Measurements from ENCODE around the gene TMEM178B. TPM values are rescaled to one million over a fixed set of nuclear protein-coding genes. Genes with fewer than 3 reads are reported as not detected.

Gene TMEM178B
- total RNA-seq, 2 donors from 2014 or later, result 0.92 to 0.95 TPM

DNA sequence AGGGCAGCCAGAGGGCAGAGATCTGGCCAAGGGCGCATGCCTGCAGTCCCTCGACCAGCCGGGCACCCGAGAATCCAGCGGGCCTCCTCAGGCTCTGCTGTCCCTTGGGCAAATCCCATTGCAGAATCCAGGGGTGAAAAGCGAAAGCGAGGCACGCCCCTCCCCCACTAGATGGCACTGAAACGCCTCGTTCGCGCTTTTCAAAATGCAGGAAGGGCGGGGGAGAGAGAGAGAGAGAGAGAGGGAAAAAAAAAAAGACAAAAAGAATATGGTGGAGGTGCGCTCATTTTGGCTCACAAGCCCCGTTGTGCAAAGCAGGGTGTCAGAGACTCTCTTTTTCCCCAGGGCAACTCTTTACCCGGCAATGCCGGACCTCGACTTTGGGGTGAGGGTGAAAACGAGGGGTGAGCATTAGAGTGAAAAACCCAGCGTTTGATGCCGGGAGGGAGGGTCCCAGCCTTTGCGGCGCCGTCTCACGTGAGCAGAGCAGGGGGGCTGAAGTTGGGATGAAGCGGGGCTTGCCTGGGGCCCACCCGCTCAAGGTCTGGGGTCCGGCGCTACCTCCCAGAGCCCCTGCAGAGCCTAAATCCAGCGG is 2.5 kb upstream of the TMEM178B start:
- no peak for ATAC-seq (ENCODE audit: insufficient number of reproducible peaks, low FRiP score, low read depth)

DNA sequence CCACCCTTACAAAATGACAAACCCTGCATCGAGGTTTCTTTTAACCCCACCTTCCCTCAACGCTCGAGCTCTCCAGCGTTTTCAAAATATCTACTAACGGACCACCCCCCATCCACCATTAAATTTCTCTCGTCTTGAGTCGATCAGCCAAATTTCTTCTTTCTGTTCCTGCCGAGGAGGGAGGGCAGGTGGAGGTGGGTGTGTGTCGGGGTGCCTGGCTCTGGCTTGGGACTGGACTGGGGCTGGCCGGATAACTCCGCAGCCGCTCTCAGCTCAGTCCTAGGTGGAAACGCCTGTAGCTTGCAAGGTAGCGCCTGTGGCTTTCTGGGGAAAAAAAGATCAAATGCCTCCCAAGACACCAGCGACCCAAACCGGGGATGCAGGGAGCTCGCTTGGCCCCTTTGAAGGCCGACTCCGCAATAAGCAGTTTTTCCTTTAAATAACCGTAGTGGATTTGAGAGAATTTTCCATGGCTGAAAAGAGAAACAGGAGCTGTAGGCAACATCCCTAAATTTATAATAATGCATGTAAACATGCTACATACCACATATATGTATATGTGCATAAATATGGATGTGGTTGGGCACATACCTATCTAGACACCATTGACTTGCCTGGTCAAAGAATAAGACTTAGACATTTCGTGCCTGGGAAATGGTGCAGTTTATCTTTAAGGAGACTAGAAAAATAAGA is 1.9 kb upstream of the TMEM178B start:
- Histone ChIP-seq H3K27me3 (replicated peaks; ENCODE audit: insufficient read depth) (peaks cover 5% of the 10 kb centered on the region), H3K4me1 (ENCODE audit: control insufficient read depth in 1 of 2, low read depth in 2 of 2) (peaks cover 9 to 36% of the 10 kb centered on the region in 2 donors), H3K4me3 (peak overlapping the region; percentile 67), H3K9me3 (no peaks in the 10 kb centered on the region), H3K27ac (no peak overlapping the region), H3K36me3 (no peaks in the 10 kb centered on the region)
- no peak for ATAC-seq (ENCODE audit: insufficient number of reproducible peaks, low FRiP score, low read depth)
- no peak for DNase-seq (ENCODE audit: low spot score)
- TF ChIP-seq, protein P1, sequence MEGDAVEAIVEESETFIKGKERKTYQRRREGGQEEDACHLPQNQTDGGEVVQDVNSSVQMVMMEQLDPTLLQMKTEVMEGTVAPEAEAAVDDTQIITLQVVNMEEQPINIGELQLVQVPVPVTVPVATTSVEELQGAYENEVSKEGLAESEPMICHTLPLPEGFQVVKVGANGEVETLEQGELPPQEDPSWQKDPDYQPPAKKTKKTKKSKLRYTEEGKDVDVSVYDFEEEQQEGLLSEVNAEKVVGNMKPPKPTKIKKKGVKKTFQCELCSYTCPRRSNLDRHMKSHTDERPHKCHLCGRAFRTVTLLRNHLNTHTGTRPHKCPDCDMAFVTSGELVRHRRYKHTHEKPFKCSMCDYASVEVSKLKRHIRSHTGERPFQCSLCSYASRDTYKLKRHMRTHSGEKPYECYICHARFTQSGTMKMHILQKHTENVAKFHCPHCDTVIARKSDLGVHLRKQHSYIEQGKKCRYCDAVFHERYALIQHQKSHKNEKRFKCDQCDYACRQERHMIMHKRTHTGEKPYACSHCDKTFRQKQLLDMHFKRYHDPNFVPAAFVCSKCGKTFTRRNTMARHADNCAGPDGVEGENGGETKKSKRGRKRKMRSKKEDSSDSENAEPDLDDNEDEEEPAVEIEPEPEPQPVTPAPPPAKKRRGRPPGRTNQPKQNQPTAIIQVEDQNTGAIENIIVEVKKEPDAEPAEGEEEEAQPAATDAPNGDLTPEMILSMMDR (IDR thresholded peaks at IDR 0.05), result no peak

More for the DNA sequence above, 2.5 kb upstream of the TMEM178B start:
- H3K36me3 ChIP-seq, result no peaks in the 10 kb centered on the region
- H3K4me1 ChIP-seq (ENCODE audit: control insufficient read depth in 1 of 2, low read depth in 2 of 2), result peaks cover 9 to 36% of the 10 kb centered on the region in 2 donors
- DNase-seq (ENCODE audit: low spot score), result no peak
- TF ChIP-seq, protein P1 (IDR thresholded peaks at IDR 0.05), result no peak
- H3K27me3 ChIP-seq (replicated peaks; ENCODE audit: insufficient read depth), result peaks cover 5% of the 10 kb centered on the region
- H3K9me3 ChIP-seq, result no peaks in the 10 kb centered on the region
- H3K27ac ChIP-seq, result no peak overlapping the region
- peak overlapping the region; percentile 67 for H3K4me3 ChIP-seq

GRCh38 chr7:141072548-141073172 is 1.2 kb upstream of the TMEM178B start:
- Histone ChIP-seq H3K4me1 (ENCODE audit: control insufficient read depth in 1 of 2, low read depth in 2 of 2) (peaks cover 9 to 36% of the 10 kb centered on the region in 2 donors), H3K27ac (no peak overlapping the region), H3K4me3 (peak overlapping the region; percentile 67), H3K36me3 (no peaks in the 10 kb centered on the region), H3K27me3 (replicated peaks; ENCODE audit: insufficient read depth) (peaks cover 5% of the 10 kb centered on the region), H3K9me3 (no peaks in the 10 kb centered on the region)
- TF ChIP-seq, protein P1 (IDR thresholded peaks at IDR 0.05), result no peak
- ATAC-seq (ENCODE audit: insufficient number of reproducible peaks, low FRiP score, low read depth), result no peak
- no peak for DNase-seq (ENCODE audit: low spot score)

- no peaks in the 10 kb centered on the region for H3K36me3 ChIP-seq
- H3K27me3 ChIP-seq (replicated peaks; ENCODE audit: insufficient read depth), result peaks cover 5% of the 10 kb centered on the region
- TF ChIP-seq, protein P1 (IDR thresholded peaks at IDR 0.05), result no peak
- no peak overlapping the region for H3K27ac ChIP-seq
- no peak for ATAC-seq (ENCODE audit: insufficient number of reproducible peaks, low FRiP score, low read depth)
- no peaks in the 10 kb centered on the region for H3K9me3 ChIP-seq
- DNase-seq (ENCODE audit: low spot score), result no peak
- peak overlapping the region; percentile 67 for H3K4me3 ChIP-seq
- peaks cover 9 to 36% of the 10 kb centered on the region in 2 donors for H3K4me1 ChIP-seq (ENCODE audit: control insufficient read depth in 1 of 2, low read depth in 2 of 2)
Measured at GRCh38 chr7:141073173-141073640, 657 bp upstream of the TMEM178B start.
